ENCODE results near the gene EPC2.

Gene EPC2, protein sequence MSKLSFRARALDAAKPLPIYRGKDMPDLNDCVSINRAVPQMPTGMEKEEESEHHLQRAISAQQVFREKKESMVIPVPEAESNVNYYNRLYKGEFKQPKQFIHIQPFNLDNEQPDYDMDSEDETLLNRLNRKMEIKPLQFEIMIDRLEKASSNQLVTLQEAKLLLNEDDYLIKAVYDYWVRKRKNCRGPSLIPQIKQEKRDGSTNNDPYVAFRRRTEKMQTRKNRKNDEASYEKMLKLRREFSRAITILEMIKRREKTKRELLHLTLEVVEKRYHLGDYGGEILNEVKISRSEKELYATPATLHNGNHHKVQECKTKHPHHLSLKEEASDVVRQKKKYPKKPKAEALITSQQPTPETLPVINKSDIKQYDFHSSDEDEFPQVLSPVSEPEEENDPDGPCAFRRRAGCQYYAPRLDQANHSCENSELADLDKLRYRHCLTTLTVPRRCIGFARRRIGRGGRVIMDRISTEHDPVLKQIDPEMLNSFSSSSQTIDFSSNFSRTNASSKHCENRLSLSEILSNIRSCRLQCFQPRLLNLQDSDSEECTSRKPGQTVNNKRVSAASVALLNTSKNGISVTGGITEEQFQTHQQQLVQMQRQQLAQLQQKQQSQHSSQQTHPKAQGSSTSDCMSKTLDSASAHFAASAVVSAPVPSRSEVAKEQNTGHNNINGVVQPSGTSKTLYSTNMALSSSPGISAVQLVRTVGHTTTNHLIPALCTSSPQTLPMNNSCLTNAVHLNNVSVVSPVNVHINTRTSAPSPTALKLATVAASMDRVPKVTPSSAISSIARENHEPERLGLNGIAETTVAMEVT

DNA sequence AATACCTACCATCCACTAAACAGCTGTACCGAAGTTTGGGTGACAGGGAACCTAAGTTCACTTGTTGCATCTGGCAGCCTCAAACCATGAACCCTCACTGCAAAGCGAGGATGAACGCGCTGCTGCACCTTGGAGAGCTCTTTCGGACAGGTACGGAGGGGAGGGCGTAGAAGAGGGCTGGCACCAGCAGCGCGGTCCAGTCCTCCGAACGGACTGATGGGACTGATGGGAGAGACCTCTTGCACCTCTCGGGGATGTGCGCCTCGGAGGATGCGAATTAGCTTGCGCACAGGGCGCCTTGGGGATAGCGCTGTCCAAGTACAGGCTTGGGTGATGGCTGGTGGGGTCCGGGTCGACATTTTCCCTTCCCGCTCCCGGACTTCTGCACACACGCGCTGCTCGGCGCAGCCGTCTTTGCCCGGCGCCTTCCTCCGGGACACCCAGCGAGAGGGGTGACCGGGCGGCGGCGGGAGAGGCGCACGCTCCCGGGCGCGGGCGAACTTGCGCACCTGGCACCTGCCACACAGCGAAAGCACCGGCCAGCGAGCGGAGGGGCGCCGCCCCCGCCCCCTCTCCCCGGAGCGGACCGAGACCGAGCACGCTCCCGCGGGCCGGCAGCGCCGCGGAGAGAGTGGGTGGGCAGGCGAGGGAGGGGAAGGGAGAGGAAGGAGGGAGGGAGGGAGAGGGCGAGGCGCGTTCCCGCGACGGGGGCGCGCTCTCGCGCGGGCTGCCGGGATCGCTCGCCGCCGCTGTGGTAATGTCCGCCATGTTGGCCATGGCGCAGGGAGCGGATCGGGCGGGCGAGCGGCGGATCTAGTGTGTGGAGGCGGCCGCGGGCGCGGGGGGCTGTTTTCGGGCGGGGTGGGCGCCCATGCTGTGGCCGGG, at the start of gene EPC2:
EPC2 (plus strand) TSS at position 754 of the 885 bp plus-strand sequence. CDS start 267 bp downstream, outside the sequence.
- H3K4me2 ChIP-seq (ENCODE audit: low read depth, low read length): peak within 1 kb of the TSS; percentile 69
- H3K4me3 ChIP-seq (ENCODE audit: low read length): peak within 1 kb of the TSS; percentile 96
- H3K36me3 ChIP-seq (replicated peaks; ENCODE audit: insufficient read depth, low read length): no peaks in the 10 kb centered on the region
- peak within 1 kb of the TSS; percentile 87 for H3K9ac ChIP-seq (ENCODE audit: low read length)
- peaks cover 23% of the 10 kb centered on the region for H3F3A ChIP-seq (ENCODE audit: insufficient read depth, low read length)
- peak within 1 kb of the TSS; percentile 91 for H3K27ac ChIP-seq (ENCODE audit: low read length)
- no peaks in the 10 kb centered on the region for H3K9me2 ChIP-seq (replicated peaks; ENCODE audit: insufficient read depth, low read length)
- H4K20me1 ChIP-seq (ENCODE audit: insufficient read depth, low read length): peaks cover 8% of the 10 kb centered on the region
- H3K27me3 ChIP-seq (replicated peaks; ENCODE audit: insufficient read depth, low read length): no peaks in the 10 kb centered on the region
- H2AFZ ChIP-seq (ENCODE audit: low read length): peak within 1 kb of the TSS; percentile 86
- H3K9me3 ChIP-seq (replicated peaks; ENCODE audit: insufficient read depth, low read length): no peaks in the 10 kb centered on the region
- TF ChIP-seq EZH2phosphoT487 (IDR thresholded peaks at IDR 0.05; ENCODE audit: low read length): no peak
- TF ChIP-seq, protein P1, sequence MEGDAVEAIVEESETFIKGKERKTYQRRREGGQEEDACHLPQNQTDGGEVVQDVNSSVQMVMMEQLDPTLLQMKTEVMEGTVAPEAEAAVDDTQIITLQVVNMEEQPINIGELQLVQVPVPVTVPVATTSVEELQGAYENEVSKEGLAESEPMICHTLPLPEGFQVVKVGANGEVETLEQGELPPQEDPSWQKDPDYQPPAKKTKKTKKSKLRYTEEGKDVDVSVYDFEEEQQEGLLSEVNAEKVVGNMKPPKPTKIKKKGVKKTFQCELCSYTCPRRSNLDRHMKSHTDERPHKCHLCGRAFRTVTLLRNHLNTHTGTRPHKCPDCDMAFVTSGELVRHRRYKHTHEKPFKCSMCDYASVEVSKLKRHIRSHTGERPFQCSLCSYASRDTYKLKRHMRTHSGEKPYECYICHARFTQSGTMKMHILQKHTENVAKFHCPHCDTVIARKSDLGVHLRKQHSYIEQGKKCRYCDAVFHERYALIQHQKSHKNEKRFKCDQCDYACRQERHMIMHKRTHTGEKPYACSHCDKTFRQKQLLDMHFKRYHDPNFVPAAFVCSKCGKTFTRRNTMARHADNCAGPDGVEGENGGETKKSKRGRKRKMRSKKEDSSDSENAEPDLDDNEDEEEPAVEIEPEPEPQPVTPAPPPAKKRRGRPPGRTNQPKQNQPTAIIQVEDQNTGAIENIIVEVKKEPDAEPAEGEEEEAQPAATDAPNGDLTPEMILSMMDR (IDR thresholded peaks at IDR 0.05; ENCODE audit: low read length): no peak
- TF ChIP-seq EZH2 (optimal IDR thresholded peaks at IDR 0.05; ENCODE audit: low read depth, low read length): no peak
- peaks cover 40% of the 10 kb centered on the region for H3K79me2 ChIP-seq (ENCODE audit: low read length)
- peak; percentile 82 for DNase-seq
- 0 out of 2 replicates have a peak, but pooled peaks cover 12% of the 10 kb centered on the region for H3K4me1 ChIP-seq (ENCODE audit: low read length)

DNA sequence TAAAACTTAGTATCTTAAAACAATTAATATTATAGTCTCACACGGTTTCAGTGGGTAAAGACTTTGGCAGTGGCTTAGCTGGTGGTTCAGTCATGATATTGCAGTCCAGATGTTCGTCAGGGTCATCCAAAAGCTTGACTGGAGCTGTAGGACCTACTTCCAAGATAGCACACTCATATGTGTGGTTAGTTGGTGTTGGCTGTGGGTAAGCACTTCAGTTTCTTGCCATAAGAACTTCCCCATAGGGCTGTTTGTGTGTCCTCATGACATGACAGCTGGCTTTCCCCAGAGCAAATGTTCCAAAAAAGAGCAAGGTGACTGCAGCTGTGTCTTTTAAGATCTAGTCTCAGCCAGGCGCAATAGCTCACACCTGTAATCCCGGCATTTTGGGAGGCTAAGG, 48.5 kb upstream of the EPC2 start:
- Histone ChIP-seq H3K9me2 (replicated peaks; ENCODE audit: insufficient read depth, low read length) (no peaks in the 10 kb centered on the region), H3K4me3 (ENCODE audit: low read length) (no peak overlapping the region), H3K9me3 (replicated peaks; ENCODE audit: insufficient read depth, low read length) (no peaks in the 10 kb centered on the region), H3K27me3 (replicated peaks; ENCODE audit: insufficient read depth, low read length) (no peaks in the 10 kb centered on the region), H2AFZ (ENCODE audit: low read length) (no peak overlapping the region), H4K20me1 (ENCODE audit: insufficient read depth, low read length) (no peaks in the 10 kb centered on the region), H3K79me2 (ENCODE audit: low read length) (no peaks in the 10 kb centered on the region), H3K9ac (ENCODE audit: low read length) (no peak overlapping the region), H3K36me3 (replicated peaks; ENCODE audit: insufficient read depth, low read length) (no peaks in the 10 kb centered on the region), H3K4me2 (ENCODE audit: low read depth, low read length) (no peak overlapping the region), H3K27ac (ENCODE audit: low read length) (no peak overlapping the region), H3K4me1 (ENCODE audit: low read length) (no peaks in the 10 kb centered on the region), H3F3A (ENCODE audit: insufficient read depth, low read length) (no peaks in the 10 kb centered on the region)
- no peak for DNase-seq
- TF ChIP-seq, protein P1 (IDR thresholded peaks at IDR 0.05; ENCODE audit: low read length): no peak
- TF ChIP-seq EZH2phosphoT487 (IDR thresholded peaks at IDR 0.05; ENCODE audit: low read length) (no peak), EZH2 (optimal IDR thresholded peaks at IDR 0.05; ENCODE audit: low read depth, low read length) (no peak)

DNA sequence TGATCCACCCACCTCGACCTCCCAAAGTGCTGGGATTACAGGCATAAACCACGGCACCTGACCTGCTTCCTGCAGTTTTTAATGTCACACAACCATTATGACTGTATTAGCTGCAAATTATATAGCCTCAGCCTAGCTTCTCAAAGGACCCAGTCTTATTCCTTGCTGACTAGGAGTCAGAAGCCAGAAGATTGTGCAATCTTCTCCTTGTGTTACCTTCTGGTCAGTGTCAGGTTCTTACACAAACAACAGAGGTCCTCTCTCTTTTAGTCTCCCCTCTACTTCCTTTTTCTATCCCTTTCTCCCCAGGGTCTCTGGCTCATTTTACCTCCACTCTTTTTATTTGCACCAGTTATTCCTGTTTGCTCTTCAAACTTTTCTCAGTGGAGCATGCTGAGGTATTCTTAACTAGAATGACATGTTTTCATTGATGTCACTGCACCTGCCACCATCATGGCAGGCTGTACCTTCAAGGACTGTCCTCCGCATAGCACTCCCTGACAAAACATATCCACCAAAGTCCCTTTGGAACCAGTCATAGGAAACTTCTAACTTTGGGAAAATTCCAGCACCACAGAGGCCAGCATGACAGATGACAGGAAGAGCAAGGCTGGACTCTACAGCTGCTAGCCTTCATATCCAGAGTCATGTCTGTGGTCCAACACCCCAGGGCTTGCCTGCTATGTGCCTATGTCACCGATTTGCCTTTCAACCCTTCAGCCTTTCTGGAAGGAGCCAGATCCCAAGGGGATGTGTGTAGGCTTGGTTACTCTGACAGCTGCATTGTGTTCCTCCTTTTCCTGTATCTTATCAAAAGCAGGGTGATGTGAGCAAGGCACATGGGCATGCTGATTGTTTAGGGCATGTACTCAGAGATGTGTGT, 45.2 kb upstream of the EPC2 start:
- H3K36me3 ChIP-seq (replicated peaks; ENCODE audit: insufficient read depth, low read length): no peaks in the 10 kb centered on the region
- H3F3A ChIP-seq (ENCODE audit: insufficient read depth, low read length): no peaks in the 10 kb centered on the region
- no peak for DNase-seq
- no peak overlapping the region for H3K4me3 ChIP-seq (ENCODE audit: low read length)
- no peaks in the 10 kb centered on the region for H3K9me3 ChIP-seq (replicated peaks; ENCODE audit: insufficient read depth, low read length)
- H2AFZ ChIP-seq (ENCODE audit: low read length): no peak overlapping the region
- no peak overlapping the region for H3K4me2 ChIP-seq (ENCODE audit: low read depth, low read length)
- H3K79me2 ChIP-seq (ENCODE audit: low read length): no peaks in the 10 kb centered on the region
- no peaks in the 10 kb centered on the region for H4K20me1 ChIP-seq (ENCODE audit: insufficient read depth, low read length)
- TF ChIP-seq, protein P1 (IDR thresholded peaks at IDR 0.05; ENCODE audit: low read length): no peak
- TF ChIP-seq EZH2 (optimal IDR thresholded peaks at IDR 0.05; ENCODE audit: low read depth, low read length): no peak
- TF ChIP-seq EZH2phosphoT487 (IDR thresholded peaks at IDR 0.05; ENCODE audit: low read length): no peak
- H3K27me3 ChIP-seq (replicated peaks; ENCODE audit: insufficient read depth, low read length): no peaks in the 10 kb centered on the region
- H3K9ac ChIP-seq (ENCODE audit: low read length): no peak overlapping the region
- no peak overlapping the region for H3K27ac ChIP-seq (ENCODE audit: low read length)
- H3K4me1 ChIP-seq (ENCODE audit: low read length): no peaks in the 10 kb centered on the region
- H3K9me2 ChIP-seq (replicated peaks; ENCODE audit: insufficient read depth, low read length): no peaks in the 10 kb centered on the region

Data from MM.1S (cell line).